ENCODE data around the gene PRPF38A. TPM values are rescaled to one million over a fixed set of nuclear protein-coding genes. Genes with fewer than 3 reads are reported as not detected.

Gene PRPF38A
- total RNA-seq, 2 donors from 2014 or later: 72.7 to 74.3 TPM

DNA sequence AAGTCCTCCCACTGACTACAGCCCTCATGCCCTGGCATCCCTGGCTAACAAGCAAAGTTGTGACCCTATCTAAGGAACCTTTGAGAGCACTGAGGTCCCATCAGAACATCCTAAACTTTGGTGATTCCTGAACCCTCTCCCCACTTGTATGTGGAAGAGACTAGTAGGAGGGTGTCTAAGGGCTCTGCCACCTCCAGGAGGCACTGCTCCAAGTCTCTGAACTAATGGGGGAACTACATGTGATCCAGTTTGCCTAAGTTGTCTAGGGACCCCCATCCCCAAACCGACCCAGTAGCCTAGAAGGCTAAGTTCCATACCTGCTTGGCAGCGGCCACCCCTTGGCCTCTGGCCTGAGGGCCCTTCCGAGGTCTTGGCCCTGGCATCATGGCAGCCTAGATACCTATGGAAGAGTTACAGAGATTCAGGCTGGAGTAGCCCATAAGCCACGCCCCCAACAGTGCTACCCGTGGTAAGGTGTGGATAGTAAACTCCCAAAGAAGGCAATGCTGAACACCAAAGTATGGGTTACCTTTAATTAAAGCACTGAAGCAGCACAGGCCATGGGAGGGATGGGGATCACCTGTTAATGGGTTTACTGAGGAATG lies 40.1 kb upstream of the PRPF38A start:
- peak; percentile 66 for DNase-seq
- Histone ChIP-seq H3K9ac (ENCODE audit: extremely low read depth, low read length, poor library complexity, severe bottlenecking) (peak overlapping the region; percentile 84), H3K27ac (ENCODE audit: low read depth, low read length) (no peak overlapping the region), H3K4me1 (ENCODE audit: control insufficient read depth, insufficient read depth, low read length) (no peaks in the 10 kb centered on the region), H3K36me3 (ENCODE audit: control insufficient read depth, insufficient read depth, low read length) (peaks cover 52% of the 10 kb centered on the region), H3K9me3 (ENCODE audit: control insufficient read depth, low read length) (no peaks in the 10 kb centered on the region), H3K27me3 (ENCODE audit: control insufficient read depth, insufficient read depth, low read length, poor library complexity, severe bottlenecking) (no peaks in the 10 kb centered on the region), H3K4me3 (ENCODE audit: low read length) (peak overlapping the region; percentile 96)
- Mint-ChIP-seq H3K36me3 (ENCODE audit: low read depth) (peaks cover 38% of the 10 kb centered on the region), H3K27ac (peak overlapping the region; percentile 52), H3K27me3 (ENCODE audit: insufficient read depth) (no peaks in the 10 kb centered on the region), H3K9me3 (no peaks in the 10 kb centered on the region), H3K4me3 (peak overlapping the region; percentile 94), H3K4me1 (peaks cover 22% of the 10 kb centered on the region)
- WGBS, 2 experiments (ENCODE audit: insufficient coverage in 1 of 2, insufficient read length in 1 of 2): 88 to 89% methylated on average over 5 of the region's 5 CpGs
- TF ChIP-seq, protein P1, sequence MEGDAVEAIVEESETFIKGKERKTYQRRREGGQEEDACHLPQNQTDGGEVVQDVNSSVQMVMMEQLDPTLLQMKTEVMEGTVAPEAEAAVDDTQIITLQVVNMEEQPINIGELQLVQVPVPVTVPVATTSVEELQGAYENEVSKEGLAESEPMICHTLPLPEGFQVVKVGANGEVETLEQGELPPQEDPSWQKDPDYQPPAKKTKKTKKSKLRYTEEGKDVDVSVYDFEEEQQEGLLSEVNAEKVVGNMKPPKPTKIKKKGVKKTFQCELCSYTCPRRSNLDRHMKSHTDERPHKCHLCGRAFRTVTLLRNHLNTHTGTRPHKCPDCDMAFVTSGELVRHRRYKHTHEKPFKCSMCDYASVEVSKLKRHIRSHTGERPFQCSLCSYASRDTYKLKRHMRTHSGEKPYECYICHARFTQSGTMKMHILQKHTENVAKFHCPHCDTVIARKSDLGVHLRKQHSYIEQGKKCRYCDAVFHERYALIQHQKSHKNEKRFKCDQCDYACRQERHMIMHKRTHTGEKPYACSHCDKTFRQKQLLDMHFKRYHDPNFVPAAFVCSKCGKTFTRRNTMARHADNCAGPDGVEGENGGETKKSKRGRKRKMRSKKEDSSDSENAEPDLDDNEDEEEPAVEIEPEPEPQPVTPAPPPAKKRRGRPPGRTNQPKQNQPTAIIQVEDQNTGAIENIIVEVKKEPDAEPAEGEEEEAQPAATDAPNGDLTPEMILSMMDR (conservative IDR thresholded peaks at IDR 0.05): peak; percentile 53

DNA sequence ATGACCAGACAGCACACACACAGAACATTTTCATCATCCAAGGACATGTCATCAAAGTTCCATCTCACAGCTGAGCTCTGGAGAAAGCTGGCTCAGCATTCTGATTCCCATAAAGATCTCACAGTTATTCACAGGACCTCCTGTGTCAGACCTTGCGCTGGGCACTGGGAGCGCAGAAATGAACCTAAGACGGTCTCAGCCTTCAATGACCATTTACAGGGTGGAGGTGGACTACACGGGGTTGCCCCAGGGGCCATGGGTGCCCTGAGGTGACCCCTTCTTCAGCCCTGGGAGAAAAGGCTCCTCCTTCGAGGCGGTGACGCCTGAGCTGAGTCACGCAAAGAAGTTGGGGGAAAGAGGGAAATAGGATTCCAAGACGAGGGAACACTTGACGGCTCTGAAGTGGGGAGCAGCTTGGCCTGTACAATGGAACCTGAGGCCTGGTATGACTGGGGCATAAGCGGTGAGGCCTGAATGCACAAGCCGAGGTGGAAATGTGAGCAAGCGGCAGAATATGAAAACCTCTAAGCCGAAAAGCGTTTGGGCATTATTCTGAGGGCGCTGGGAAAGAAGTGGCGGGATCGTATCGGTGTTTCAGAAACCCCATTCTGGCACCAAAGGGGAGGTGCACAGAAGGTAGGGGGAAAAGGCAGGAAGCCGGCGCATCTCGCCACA lies 39.2 kb upstream of the PRPF38A start:
- Histone ChIP-seq H3K27ac (ENCODE audit: low read depth, low read length) (peak overlapping the region; percentile 76), H3K9ac (ENCODE audit: extremely low read depth, low read length, poor library complexity, severe bottlenecking) (peak overlapping the region; percentile 84), H3K36me3 (ENCODE audit: control insufficient read depth, insufficient read depth, low read length) (peaks cover 43% of the 10 kb centered on the region), H3K27me3 (ENCODE audit: control insufficient read depth, insufficient read depth, low read length, poor library complexity, severe bottlenecking) (no peaks in the 10 kb centered on the region), H3K4me1 (ENCODE audit: control insufficient read depth, insufficient read depth, low read length) (no peaks in the 10 kb centered on the region), H3K9me3 (ENCODE audit: control insufficient read depth, low read length) (no peaks in the 10 kb centered on the region), H3K4me3 (ENCODE audit: low read length) (peak overlapping the region; percentile 96)
- peak overlapping the region; percentile 98 for H3K27ac Mint-ChIP-seq
- peak overlapping the region; percentile 94 for H3K4me3 Mint-ChIP-seq
- H3K27me3 Mint-ChIP-seq (ENCODE audit: insufficient read depth): no peaks in the 10 kb centered on the region
- peaks cover 30% of the 10 kb centered on the region for H3K36me3 Mint-ChIP-seq (ENCODE audit: low read depth)
- peak; percentile 77 for DNase-seq
- no peaks in the 10 kb centered on the region for H3K9me3 Mint-ChIP-seq
- 6 to 12% methylated on average over 16 to 22 of the region's 22 CpGs for whole genome bisulfite sequencing, 2 experiments (ENCODE audit: insufficient coverage in 1 of 2, insufficient read length in 1 of 2)
- peaks cover 22% of the 10 kb centered on the region for H3K4me1 Mint-ChIP-seq
- TF ChIP-seq, protein P1 (conservative IDR thresholded peaks at IDR 0.05): no peak

- H3K4me1 Mint-ChIP-seq: peaks cover 22% of the 10 kb centered on the region
- peak; percentile 100 for DNase-seq
- peak within 1 kb of the TSS; percentile 94 for H3K4me3 Mint-ChIP-seq
- TF ChIP-seq, protein P1 (conservative IDR thresholded peaks at IDR 0.05): peak; percentile 41
- peak within 1 kb of the TSS; percentile 76 for H3K27ac ChIP-seq (ENCODE audit: low read depth, low read length)
- no peaks in the 10 kb centered on the region for H3K27me3 Mint-ChIP-seq (ENCODE audit: insufficient read depth)
- peak within 1 kb of the TSS; percentile 96 for H3K4me3 ChIP-seq (ENCODE audit: low read length)
- H3K9ac ChIP-seq (ENCODE audit: extremely low read depth, low read length, poor library complexity, severe bottlenecking): peak within 1 kb of the TSS; percentile 84
- no peaks in the 10 kb centered on the region for H3K27me3 ChIP-seq (ENCODE audit: control insufficient read depth, insufficient read depth, low read length, poor library complexity, severe bottlenecking)
- 0% methylated on average over 41 to 92 of the region's 92 CpGs for WGBS, 2 experiments (ENCODE audit: insufficient coverage in 1 of 2, insufficient read length in 1 of 2)
- H3K4me1 ChIP-seq (ENCODE audit: control insufficient read depth, insufficient read depth, low read length): no peaks in the 10 kb centered on the region
- H3K9me3 ChIP-seq (ENCODE audit: control insufficient read depth, low read length): no peaks in the 10 kb centered on the region
- peaks cover 37% of the 10 kb centered on the region for H3K36me3 ChIP-seq (ENCODE audit: control insufficient read depth, insufficient read depth, low read length)
- no peaks in the 10 kb centered on the region for H3K9me3 Mint-ChIP-seq
- H3K27ac Mint-ChIP-seq: peak within 1 kb of the TSS; percentile 98
- H3K36me3 Mint-ChIP-seq (ENCODE audit: low read depth): peaks cover 25% of the 10 kb centered on the region
Observed at GRCh38 chr1:52365746-52366516, 38.5 kb upstream of the PRPF38A start, which contains the start of gene CC2D1B. Gene CC2D1B (minus strand): TSS chr1:52366205. CDS start chr1:52364620, 1,585 bp downstream.
